GM10266 (cell line): ENCODE measurements around the gene VPS35.

Source experiments
- DNase-seq: peaks from one replicate; pipeline ENCODE4 v3.0.0; 2012; ENCODE audit errors: extremely low spot score
- CTCF ChIP-seq: IDR thresholded peaks from 2 replicates; pipeline ENCODE4 v1.5.1; 2012; ENCODE audit warnings: mild to moderate bottlenecking, low read depth; ENCODE audit not compliant: control insufficient read depth, insufficient read depth; ENCODE audit errors: missing control alignments

The VPS35 gene

DNA sequence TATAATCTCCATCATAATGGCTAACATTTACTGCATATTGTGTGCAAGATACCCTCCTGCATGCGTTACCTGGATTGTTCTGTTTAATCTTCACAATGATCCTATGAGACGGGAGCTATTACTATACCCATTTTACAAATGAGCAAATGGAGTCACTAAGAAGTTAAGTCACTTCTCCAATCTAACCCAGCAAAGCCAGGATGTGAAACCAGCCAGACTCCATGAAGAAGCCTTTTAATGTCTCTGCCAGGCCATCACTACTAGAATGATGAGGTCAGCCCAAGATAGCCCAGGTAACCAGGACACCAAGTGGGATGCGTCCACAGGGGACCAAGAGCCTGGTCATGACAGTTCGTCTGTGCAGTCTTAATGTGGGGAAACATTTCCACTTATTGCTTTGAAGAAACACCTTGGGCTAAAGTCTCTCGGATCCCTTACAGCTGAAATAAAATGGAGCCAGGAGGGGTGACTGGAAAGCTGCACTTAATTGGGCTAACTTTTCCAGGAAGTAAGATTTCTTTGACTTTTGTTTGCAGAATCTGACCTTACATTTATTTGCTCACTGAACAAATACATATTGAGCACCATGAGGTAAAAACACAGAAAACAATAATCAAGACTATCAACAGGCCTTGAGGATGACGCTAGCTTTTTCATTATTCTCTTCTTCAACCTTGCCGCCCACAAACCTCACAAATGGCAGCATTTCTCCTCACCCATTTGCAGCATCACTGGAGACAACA lies 66.9 kb downstream of the VPS35 start:
- TF ChIP-seq CTCF, result no peak
- no peak for DNase-seq

GRCh38 chr16:46621006-46621933 lies 67.7 kb downstream of the VPS35 start, which contains the start of gene SHCBP1:
SHCBP1 (minus strand) TSS chr16:46621379; CDS start chr16:46621359, 20 bp downstream.
- no peak for TF ChIP-seq CTCF
- peak; percentile 92 for DNase-seq

DNA sequence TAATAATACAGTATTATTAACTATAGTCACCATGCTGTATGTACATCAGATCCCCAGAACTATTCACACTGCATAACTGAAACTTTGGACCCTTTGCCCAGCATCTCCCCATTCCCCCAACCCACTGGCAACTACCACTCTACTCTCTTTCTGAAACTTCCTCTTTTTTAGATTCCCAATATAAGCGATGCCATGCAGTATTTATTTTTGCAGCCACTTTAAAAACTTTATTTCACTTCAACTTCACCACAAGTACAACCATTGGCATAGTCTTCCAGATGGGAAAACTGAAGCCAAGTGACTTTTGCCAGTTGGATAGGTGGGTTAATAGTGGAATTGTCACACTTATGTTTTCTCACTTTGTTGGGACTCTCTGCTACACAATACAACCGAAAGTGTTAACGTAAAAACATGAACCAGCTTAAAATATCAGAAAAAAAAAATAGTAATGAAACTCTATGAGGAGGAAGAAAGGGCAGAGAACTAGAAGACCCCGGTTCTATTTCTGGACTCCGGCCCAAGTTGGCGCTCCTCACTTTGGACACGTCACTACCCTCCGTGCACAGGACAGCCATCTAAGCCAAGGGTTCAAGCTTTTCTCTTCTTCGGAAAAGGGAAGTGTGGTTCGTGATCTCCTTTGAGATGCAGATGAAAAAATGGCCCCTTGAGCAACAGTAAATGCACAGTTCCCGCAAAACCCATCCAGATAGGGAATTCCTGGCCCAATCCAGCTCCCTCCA lies 68.5 kb downstream of the VPS35 start:
- no peak for TF ChIP-seq CTCF
- no peak for DNase-seq

- TF ChIP-seq CTCF, result no peak
- no peak for DNase-seq
Observed at GRCh38 chr16:46618516-46618915, 70.5 kb downstream of the VPS35 start.

GRCh38 chr16:46614006-46614405 lies 75.0 kb downstream of the VPS35 start:
- TF ChIP-seq CTCF, result no peak
- no peak for DNase-seq

- no peak for TF ChIP-seq CTCF
- DNase-seq, result no peak
Observed at GRCh38 chr16:46613352-46613751, 75.6 kb downstream of the VPS35 start.

DNA sequence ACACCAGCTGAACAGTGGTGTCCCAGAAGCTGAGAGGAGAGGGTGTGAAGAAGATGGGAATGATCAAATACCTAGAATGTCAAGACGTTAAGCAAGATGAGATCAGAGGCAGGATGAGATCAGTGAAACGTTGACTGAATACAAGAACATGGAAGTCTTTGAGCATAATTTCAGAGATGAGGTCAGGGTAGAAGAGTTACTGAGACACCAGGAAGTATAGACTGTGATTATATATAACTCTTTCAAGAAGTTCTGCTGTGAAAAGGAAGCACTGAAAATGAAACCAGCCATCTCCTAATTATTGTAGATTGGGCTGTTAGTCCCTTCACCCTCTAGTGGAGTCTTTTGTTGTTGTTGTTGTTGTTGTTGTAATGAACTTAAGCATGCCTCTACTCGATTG lies 76.9 kb downstream of the VPS35 start:
- TF ChIP-seq CTCF, result no peak
- DNase-seq, result peak; percentile 47
